Subcutaneous adipose tissue (tissue), 4 donors: Measurements from ENCODE around the gene CD300E. TPM values are rescaled to one million over a fixed set of nuclear protein-coding genes. Genes with fewer than 3 reads are reported as not detected.

ENCODE experiments used
- CTCF ChIP-seq: fragments of 450-650 bp; IDR thresholded peaks from one replicate; pipeline ENCODE4 v1.5.1; 2016; ENCODE audit warnings: low read depth, mild to moderate bottlenecking, control low read depth, antibody characterized with exemption, moderate library complexity
- total RNA-seq, 4 donors: library from RNA; depleted of rRNA; stranded (reverse); fragments of >200 nt; gene quantifications; one replicate each; pipeline ENCODE4 v1.1.0, GENCODE V29; 2016

CD300E gene
- total RNA-seq, 4 donors from 2014 or later: 0.38 to 1.2 (median 1.1) TPM

GRCh38 chr17:74584292-74585060 lies 39.1 kb downstream of the CD300E start:
- no peak for TF ChIP-seq CTCF

GRCh38 chr17:74582633-74583032 lies 40.9 kb downstream of the CD300E start:
- TF ChIP-seq CTCF: no peak

- TF ChIP-seq CTCF: no peak
Measured at GRCh38 chr17:74579900-74580299, 43.6 kb downstream of the CD300E start.

GRCh38 chr17:74578979-74579378 lies 44.6 kb downstream of the CD300E start:
- no peak for TF ChIP-seq CTCF

GRCh38 chr17:74574489-74575142 lies 48.9 kb downstream of the CD300E start:
- no peak for TF ChIP-seq CTCF

GRCh38 chr17:74573169-74573568 lies 50.4 kb downstream of the CD300E start:
- no peak for TF ChIP-seq CTCF

GRCh38 chr17:74571621-74572270 lies 51.8 kb downstream of the CD300E start:
- no peak for TF ChIP-seq CTCF
